D721Med (cell line): ENCODE measurements around the gene TTC34.

Source experiments
- DNase-seq: peaks from one replicate; pipeline ENCODE4 v3.0.0; 2011; ENCODE audit warnings: low spot score; ENCODE audit not compliant: insufficient read length
- FAIRE-seq: peaks from 2 replicates; lab custom pipeline; 2011; peaks lifted over from hg19 to GRCh38; lab: Jason Lieb, UNC
- CTCF ChIP-seq: IDR thresholded peaks from 2 replicates; pipeline ENCODE4 v1.5.1; 2012; ENCODE audit warnings: mild to moderate bottlenecking, control low read depth; ENCODE audit not compliant: insufficient read depth; ENCODE audit errors: missing control alignments

TTC34 gene

GRCh38 chr1:2834146-2834475 lies 32.6 kb upstream of the TTC34 start:
- TF ChIP-seq CTCF: no peak
- DNase-seq (no peak), FAIRE-seq (no peak)

GRCh38 chr1:2833454-2834145 lies 32.1 kb upstream of the TTC34 start:
- TF ChIP-seq CTCF: no peak
- FAIRE-seq (no peak), DNase-seq (no peak)

GRCh38 chr1:2832506-2833453 lies 31.3 kb upstream of the TTC34 start:
- TF ChIP-seq CTCF: no peak
- no peak for FAIRE-seq
- no peak for DNase-seq

- DNase-seq (no peak), FAIRE-seq (no peak)
Measured at GRCh38 chr1:2831596-2832212, 30.2 kb upstream of the TTC34 start.

GRCh38 chr1:2830761-2831425 lies 29.4 kb upstream of the TTC34 start:
- no peak for FAIRE-seq
- TF ChIP-seq CTCF: no peak
- no peak for DNase-seq

More at GRCh38 chr1:2831596-2832212, 30.2 kb upstream of the TTC34 start:
- no peak for TF ChIP-seq CTCF

GRCh38 chr1:2829846-2830615 lies 28.5 kb upstream of the TTC34 start:
- no peak for DNase-seq
- FAIRE-seq: no peak
- no peak for TF ChIP-seq CTCF
